GM19324 (cell line): ENCODE measurements around the gene DNAH14.
A peak's percentile ranks its signal among the peaks of the same experiment; 100 is the strongest.

ENCODE experiments used
- ATAC-seq: cut with Tn5 transposase; IDR thresholded peaks from one replicate; pipeline ENCODE4 v1.9.1; 2021; ENCODE audit warnings: mild to moderate bottlenecking, moderate library complexity; ENCODE audit not compliant: unreplicated experiment, low FRiP score

Gene DNAH14

GRCh38 chr1:225423518-225423855 is 494.0 kb downstream of the DNAH14 start:
- ATAC-seq: no peak

GRCh38 chr1:225424562-225425200 is 495.2 kb downstream of the DNAH14 start:
- ATAC-seq: no peak

- no peak for ATAC-seq
These were observed 495.8 kb downstream of the DNAH14 start for GRCh38 chr1:225425201-225425786.

GRCh38 chr1:225426395-225427234 is 497.1 kb downstream of the DNAH14 start:
- ATAC-seq: no peak

- peak; percentile 39 for ATAC-seq
These were observed 498.0 kb downstream of the DNAH14 start, which contains the start of gene LBR for GRCh38 chr1:225427235-225428067. LBR (minus strand) TSS chr1:225428038; CDS start chr1:225424075, 3,963 bp downstream.

- peak; percentile 92 for ATAC-seq
These were observed 498.8 kb downstream of the DNAH14 start for GRCh38 chr1:225428068-225428880.

GRCh38 chr1:225428881-225429455 is 499.5 kb downstream of the DNAH14 start:
- no peak for ATAC-seq

GRCh38 chr1:225430301-225430700 is 500.8 kb downstream of the DNAH14 start:
- ATAC-seq: no peak

- no peak for ATAC-seq
These were observed 501.8 kb downstream of the DNAH14 start for GRCh38 chr1:225431081-225431863.

GRCh38 chr1:225434046-225434445 is 504.6 kb downstream of the DNAH14 start:
- no peak for ATAC-seq

GRCh38 chr1:225435076-225435475 is 505.6 kb downstream of the DNAH14 start:
- ATAC-seq: no peak

GRCh38 chr1:225435487-225435886 is 506.0 kb downstream of the DNAH14 start:
- no peak for ATAC-seq

GRCh38 chr1:225435957-225436392 is 506.5 kb downstream of the DNAH14 start:
- peak; percentile 71 for ATAC-seq

- ATAC-seq: no peak
These were observed 508.4 kb downstream of the DNAH14 start for GRCh38 chr1:225437710-225438437.

- ATAC-seq: no peak
These were observed 511.1 kb downstream of the DNAH14 start for GRCh38 chr1:225440380-225441221.

- ATAC-seq: peak; percentile 61
These were observed 512.0 kb downstream of the DNAH14 start for GRCh38 chr1:225441314-225442122.
